Prostate gland (tissue), 2 donors: ENCODE data around the gene RDH8. TPM values are rescaled to one million over a fixed set of nuclear protein-coding genes. Genes with fewer than 3 reads are reported as not detected.

Experiments
- DNase-seq: peaks from one replicate; pipeline ENCODE4 v3.0.0-alpha.2; 2019; ENCODE audit warnings: low spot score
- H3K27ac ChIP-seq, 2 donors: fragments of 200-600 bp; sonication (generic); 2 replicates each; pipeline ENCODE4 v1.5.1; 2017 to 2019
- H3K27me3 ChIP-seq: fragments of 200-600 bp; sonication (generic); replicated peaks from 2 replicates; pipeline ENCODE4 v1.5.1; 2019; ENCODE audit not compliant: insufficient read depth
- H3K36me3 ChIP-seq, 2 donors: fragments of 200-600 bp; sonication (generic); 1 replicate in 1 of 2; 2 replicates in 1 of 2; pipeline versions ENCODE4 v1.5.1 to v1.8.1; 2017 to 2019
- H3K4me1 ChIP-seq: fragments of 200-600 bp; sonication (generic); replicated peaks from 2 replicates; pipeline ENCODE4 v1.5.1; 2019
- H3K4me3 ChIP-seq, 2 donors: fragments of 200-600 bp; sonication (generic); 2 replicates each; pipeline ENCODE4 v1.5.1; 2017 to 2019
- H3K9me3 ChIP-seq: fragments of 200-600 bp; sonication (generic); 2 replicates; pipeline ENCODE4 v1.5.1; 2017
- POLR2A ChIP-seq: fragments of 450-650 bp; IDR thresholded peaks from one replicate; pipeline ENCODE4 v1.6.1; 2016; ENCODE audit warnings: antibody characterized with exemption, mild to moderate bottlenecking
- POLR2AphosphoS5 ChIP-seq: sonication (generic); formaldehyde crosslinking; IDR thresholded peaks from one replicate; pipeline ENCODE4 v1.6.1; 2017; ENCODE audit warnings: antibody characterized with exemption
- WGBS: methylation state at CpG from one replicate; pipeline ENCODE4 v1.1.5; 2018; 5-methylcytosine and 5-hydroxymethylcytosine counted together
- intact Hi-C: fragments of 100-400 bp; cut with DNase I; formaldehyde crosslinking; loops from one replicate; pipeline ENCODE4 v1.14.2; 2022
- total RNA-seq, 2 donors: library from RNA; depleted of rRNA; stranded (reverse); fragments of >200 nt; gene quantifications; one replicate each; pipeline ENCODE4 v1.1.0, GENCODE V29; 2016
- TF ChIP-seq, protein P1 (sequence below), 4 experiments: fragments of 200-600 bp in 2 of 4; fragments of 450-650 bp in 2 of 4; sonication (generic) in 2 of 4; IDR thresholded peaks; 1 replicate in 3 of 4; 2 replicates in 1 of 4; pipeline ENCODE4 v1.5.1; 2016 to 2019; ENCODE audit warnings: antibody characterized with exemption in 4 of 4, mild to moderate bottlenecking in 2 of 4, moderate library complexity in 2 of 4

Gene RDH8
- total RNA-seq, 2 donors from 2014 or later, result not detected

DNA sequence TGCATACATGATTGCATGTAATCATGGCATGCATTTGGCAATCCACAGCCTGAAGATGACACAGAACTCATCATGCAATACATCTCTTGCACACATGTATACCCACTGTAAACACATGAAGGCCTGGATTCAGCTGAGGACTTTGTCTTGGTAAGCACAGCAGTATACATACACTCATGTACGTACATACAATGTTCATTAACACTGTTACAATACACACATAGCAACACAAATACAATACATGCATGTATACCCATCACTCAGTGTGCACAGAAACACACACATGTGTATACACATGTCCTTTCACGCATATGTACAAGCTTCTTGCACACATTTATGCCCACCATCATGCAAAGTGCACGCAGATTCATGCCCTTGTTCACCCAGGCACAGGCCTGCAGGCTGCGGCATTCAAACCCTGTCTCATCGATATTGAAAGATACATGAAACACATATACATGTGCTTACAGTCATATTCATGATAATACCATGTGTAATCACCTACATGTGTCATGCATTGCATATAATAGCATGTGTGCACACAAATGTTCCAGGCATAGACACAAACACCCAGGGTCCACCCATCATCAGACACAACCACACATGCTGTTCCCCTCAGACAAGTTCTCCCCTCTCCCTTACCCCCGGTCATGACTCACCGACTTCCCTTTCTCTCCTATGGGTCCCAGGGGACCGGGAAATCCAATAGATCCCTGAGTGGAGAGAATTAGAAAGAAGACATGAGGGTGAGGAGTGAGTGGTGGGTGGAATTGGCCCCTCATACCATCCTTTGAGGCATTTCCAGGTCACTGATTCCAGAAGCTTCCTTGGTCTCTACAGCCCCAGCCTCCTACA is 31.6 kb upstream of the RDH8 start:
- no peaks in the 10 kb centered on the region for H3K36me3 ChIP-seq
- H3K27me3 ChIP-seq, result no peaks in the 10 kb centered on the region
- no peaks in the 10 kb centered on the region for H3K4me1 ChIP-seq
- WGBS, result 88% methylated on average over 8 of the region's 8 CpGs
- H3K9me3 ChIP-seq, result no peaks in the 10 kb centered on the region
- TF ChIP-seq POLR2AphosphoS5, result no peak
- TF ChIP-seq, protein P1, sequence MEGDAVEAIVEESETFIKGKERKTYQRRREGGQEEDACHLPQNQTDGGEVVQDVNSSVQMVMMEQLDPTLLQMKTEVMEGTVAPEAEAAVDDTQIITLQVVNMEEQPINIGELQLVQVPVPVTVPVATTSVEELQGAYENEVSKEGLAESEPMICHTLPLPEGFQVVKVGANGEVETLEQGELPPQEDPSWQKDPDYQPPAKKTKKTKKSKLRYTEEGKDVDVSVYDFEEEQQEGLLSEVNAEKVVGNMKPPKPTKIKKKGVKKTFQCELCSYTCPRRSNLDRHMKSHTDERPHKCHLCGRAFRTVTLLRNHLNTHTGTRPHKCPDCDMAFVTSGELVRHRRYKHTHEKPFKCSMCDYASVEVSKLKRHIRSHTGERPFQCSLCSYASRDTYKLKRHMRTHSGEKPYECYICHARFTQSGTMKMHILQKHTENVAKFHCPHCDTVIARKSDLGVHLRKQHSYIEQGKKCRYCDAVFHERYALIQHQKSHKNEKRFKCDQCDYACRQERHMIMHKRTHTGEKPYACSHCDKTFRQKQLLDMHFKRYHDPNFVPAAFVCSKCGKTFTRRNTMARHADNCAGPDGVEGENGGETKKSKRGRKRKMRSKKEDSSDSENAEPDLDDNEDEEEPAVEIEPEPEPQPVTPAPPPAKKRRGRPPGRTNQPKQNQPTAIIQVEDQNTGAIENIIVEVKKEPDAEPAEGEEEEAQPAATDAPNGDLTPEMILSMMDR (IDR thresholded peaks at IDR 0.05), result no peak
- no peak for TF ChIP-seq POLR2A
- DNase-seq, result no peak
- intact Hi-C loops, result no loop called here
- H3K4me3 ChIP-seq, result no peak overlapping the region
- no peak overlapping the region for H3K27ac ChIP-seq

DNA sequence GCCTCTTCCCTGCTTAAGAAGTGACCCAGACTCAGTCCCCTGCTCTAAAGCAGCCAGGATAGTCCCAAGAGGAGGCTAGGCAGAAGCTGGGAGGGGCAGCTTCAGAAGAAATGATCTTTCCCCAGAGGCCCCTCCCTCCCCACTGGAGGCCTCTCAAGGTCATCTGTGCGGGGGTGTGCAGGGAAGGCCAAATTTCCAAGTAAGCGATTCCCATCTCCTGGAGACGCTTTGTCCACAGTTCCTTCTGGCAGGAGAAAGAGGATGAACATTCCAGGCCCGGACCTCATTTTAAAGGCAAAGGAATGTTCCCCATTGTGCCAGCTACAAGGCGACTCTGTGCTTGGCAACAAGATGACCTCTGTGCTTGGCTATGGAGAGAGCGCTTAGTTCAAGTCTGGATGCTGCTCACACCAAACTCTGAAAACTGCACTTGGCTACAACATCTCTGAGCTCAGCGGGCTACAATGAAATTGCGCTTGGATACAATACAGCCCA is 26.4 kb upstream of the RDH8 start:
- no peaks in the 10 kb centered on the region for H3K36me3 ChIP-seq
- H3K4me3 ChIP-seq, result no peak overlapping the region
- no peaks in the 10 kb centered on the region for H3K27me3 ChIP-seq
- intact Hi-C loops, result no loop called here
- no peak for DNase-seq
- 32% methylated on average over 8 of the region's 8 CpGs for WGBS
- TF ChIP-seq POLR2A (no peak), POLR2AphosphoS5 (no peak)
- TF ChIP-seq, protein P1 (IDR thresholded peaks at IDR 0.05), result no peak
- H3K4me1 ChIP-seq, result no peaks in the 10 kb centered on the region
- no peak overlapping the region for H3K27ac ChIP-seq
- no peaks in the 10 kb centered on the region for H3K9me3 ChIP-seq

DNA sequence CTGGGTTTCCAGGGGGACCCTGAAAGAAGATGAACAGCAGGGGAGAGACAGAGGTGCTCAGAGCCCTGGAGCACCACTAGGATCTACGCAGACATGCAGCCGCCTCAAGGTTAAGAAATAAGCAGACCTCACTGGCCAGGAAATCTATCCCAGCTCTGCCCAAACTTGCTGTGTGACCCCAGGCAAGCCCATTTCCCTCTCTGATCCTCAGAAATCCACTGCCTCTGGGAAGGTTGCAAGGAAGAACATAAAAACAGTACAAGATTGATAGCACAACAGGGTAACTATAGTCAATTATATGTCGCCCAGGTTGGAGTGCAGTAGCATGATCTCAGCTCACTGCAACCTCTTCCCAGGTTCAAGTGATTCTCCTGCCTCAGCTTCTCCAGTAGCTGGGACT is 23.8 kb upstream of the RDH8 start:
- no peaks in the 10 kb centered on the region for H3K36me3 ChIP-seq
- H3K27me3 ChIP-seq, result no peaks in the 10 kb centered on the region
- no peaks in the 10 kb centered on the region for H3K9me3 ChIP-seq
- no peak overlapping the region for H3K4me3 ChIP-seq
- DNase-seq, result no peak
- intact Hi-C loops, result no loop called here
- TF ChIP-seq POLR2A (no peak), POLR2AphosphoS5 (no peak)
- TF ChIP-seq, protein P1 (IDR thresholded peaks at IDR 0.05), result no peak
- no peaks in the 10 kb centered on the region for H3K4me1 ChIP-seq
- WGBS, result 98% methylated on average over 3 of the region's 3 CpGs
- no peak overlapping the region for H3K27ac ChIP-seq

DNA sequence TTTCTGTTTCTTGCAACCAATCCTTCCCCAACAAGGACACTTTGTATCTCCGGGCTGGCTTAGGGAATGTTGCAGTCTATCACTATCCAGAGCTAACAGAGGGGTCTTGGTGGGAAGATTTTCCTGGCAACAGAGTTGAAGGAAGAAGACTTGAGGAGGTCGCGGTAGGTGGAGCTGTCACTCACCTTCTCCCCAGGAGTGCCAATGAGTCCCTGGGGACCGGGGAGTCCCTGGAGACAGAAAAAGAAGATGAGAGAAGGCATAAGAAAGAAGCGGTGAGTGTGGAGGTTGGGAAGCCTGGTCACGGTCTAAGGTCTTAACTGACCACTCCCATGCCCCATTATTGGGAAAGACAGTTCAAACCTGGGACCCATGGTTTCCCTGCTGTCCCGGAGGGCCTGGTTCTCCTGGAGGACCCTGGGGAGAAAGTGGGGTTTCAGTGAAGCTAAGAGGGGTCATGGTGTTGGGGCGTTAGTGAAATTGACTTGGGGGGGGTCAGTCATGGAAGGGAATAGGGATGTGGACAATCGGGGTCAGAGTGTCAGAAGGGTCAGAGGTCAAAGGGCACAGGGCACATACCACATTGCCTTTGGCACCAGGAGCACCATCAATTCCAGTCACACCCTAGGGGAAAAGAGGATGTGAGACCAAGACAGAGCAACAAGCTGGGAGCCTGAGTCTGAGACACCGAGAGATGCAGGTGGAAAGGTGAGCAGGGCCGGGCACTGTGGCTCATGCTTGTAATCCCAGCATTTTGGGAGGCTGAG is 21.7 kb upstream of the RDH8 start:
- no peaks in the 10 kb centered on the region for H3K36me3 ChIP-seq
- no peak for TF ChIP-seq POLR2AphosphoS5
- TF ChIP-seq POLR2A, result no peak
- TF ChIP-seq, protein P1 (IDR thresholded peaks at IDR 0.05), result no peak
- no peak overlapping the region for H3K27ac ChIP-seq
- H3K9me3 ChIP-seq, result no peaks in the 10 kb centered on the region
- H3K4me3 ChIP-seq, result no peak overlapping the region
- H3K27me3 ChIP-seq, result no peaks in the 10 kb centered on the region
- H3K4me1 ChIP-seq, result no peaks in the 10 kb centered on the region
- 71% methylated on average over 11 of the region's 11 CpGs for WGBS
- no peak for DNase-seq
- intact Hi-C loops, result no loop called here
